SH-SY5Y (cell line): Measurements from ENCODE around the gene CSTPP1.

Experiments
- GATA2 ChIP-seq: IDR thresholded peaks from 2 replicates; pipeline ENCODE4 v1.6.1; 2011; ENCODE audit warnings: mild to moderate bottlenecking, low read depth, low read length
- GATA3 ChIP-seq: IDR thresholded peaks from 2 replicates; pipeline ENCODE4 v1.6.1; 2011; ENCODE audit warnings: low read depth, mild to moderate bottlenecking, low read length, moderate library complexity

DNA sequence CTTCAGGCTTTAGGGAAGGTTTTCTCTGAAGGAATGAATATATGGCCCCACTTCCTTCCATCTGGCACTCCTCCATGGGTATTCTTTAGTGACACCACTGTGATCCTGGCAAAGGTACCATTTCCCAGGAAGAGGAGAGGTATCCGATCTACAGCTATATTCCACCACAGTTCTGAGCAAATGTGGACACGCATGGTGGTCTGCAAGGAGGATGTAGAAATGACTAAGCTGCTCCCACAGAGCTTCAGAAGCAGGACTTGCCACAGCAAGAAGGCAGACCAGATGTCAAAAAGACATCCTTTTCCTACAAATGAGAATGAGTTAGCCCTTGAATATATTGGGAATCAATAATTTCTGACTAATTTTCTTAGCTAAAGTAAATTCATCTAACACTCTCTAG, 194.6 kb downstream of the CSTPP1 start:
- TF ChIP-seq GATA2 (no peak), GATA3 (no peak)
